ENCODE data around the gene CHST12. TPM values are rescaled to one million over a fixed set of nuclear protein-coding genes. Genes with fewer than 3 reads are reported as not detected.

Gene CHST12
- total and polyA plus RNA-seq, 7 donors = 6.6 to 12.0 (median 8.2) TPM

DNA sequence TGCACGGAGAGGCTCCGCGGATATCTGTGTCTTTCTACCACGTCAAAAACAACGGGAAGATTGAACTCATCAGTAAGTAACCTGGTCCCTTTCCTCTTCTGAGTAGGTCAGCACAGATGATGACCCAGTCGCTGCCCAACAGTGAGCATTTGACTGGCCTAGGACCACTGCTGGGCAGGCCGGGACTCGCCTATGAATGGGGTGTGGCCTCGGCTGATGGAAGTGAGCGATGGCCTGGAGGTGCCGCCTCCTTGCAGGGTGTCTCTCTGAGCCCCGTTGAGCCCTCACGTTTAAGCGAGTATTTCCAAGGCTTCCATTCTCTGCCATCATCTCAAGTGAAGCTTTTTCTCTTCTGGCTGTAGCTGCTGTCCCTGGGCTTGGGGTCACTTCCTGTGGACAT lies 30.7 kb upstream of the CHST12 start:
- intact Hi-C loops (cut with DNase I) = no loop called here
- 84 to 94% (median 92%) methylated on average over 14 of the region's 14 CpGs for WGBS, 3 donors
- DNase-seq = peak in 1 of 2 donors; percentile 32

DNA sequence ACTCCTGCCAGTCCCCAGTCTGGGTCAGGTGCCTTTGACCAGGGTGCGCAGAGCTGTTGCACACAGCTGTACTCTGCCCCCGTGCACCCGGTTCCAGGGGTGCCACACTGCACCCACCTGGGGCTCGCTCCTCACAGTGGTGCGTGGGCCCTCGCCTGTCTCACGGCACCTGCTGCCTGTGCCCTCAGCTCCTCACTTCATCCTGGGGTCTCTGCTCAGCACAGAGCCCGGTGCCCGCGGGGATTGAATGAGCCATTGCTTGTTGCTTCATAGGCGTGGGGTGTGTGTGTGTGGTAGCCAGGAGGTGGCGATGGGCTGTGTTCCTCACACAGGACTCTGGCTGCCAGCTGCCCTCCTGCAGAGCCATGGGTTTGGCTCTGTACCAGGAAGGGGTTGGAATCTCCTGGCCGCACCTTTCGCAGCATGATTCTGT lies 30.3 kb upstream of the CHST12 start:
- ATAC-seq = peak; percentile 70 to 82 (median 76)

More for the DNA sequence above, 30.7 kb upstream of the CHST12 start:
- Histone ChIP-seq H3K4me3 (no peak overlapping the region), H3K9me3 (no peaks in the 10 kb centered on the region), H3K27ac (no peak overlapping the region), H3K36me3 (ENCODE audit: insufficient read depth in 1 of 2, low read depth in 1 of 2) (peaks cover 17 to 95% of the 10 kb centered on the region in 2 donors), H3K4me1 (peaks cover 7% of the 10 kb centered on the region), H3K27me3 (ENCODE audit: insufficient read depth in 3 of 3, low read length in 2 of 3) (no peaks in the 10 kb centered on the region)
- no peak for ATAC-seq
- TF ChIP-seq, protein P1, sequence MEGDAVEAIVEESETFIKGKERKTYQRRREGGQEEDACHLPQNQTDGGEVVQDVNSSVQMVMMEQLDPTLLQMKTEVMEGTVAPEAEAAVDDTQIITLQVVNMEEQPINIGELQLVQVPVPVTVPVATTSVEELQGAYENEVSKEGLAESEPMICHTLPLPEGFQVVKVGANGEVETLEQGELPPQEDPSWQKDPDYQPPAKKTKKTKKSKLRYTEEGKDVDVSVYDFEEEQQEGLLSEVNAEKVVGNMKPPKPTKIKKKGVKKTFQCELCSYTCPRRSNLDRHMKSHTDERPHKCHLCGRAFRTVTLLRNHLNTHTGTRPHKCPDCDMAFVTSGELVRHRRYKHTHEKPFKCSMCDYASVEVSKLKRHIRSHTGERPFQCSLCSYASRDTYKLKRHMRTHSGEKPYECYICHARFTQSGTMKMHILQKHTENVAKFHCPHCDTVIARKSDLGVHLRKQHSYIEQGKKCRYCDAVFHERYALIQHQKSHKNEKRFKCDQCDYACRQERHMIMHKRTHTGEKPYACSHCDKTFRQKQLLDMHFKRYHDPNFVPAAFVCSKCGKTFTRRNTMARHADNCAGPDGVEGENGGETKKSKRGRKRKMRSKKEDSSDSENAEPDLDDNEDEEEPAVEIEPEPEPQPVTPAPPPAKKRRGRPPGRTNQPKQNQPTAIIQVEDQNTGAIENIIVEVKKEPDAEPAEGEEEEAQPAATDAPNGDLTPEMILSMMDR (IDR thresholded peaks at IDR 0.05) = no peak

DNA sequence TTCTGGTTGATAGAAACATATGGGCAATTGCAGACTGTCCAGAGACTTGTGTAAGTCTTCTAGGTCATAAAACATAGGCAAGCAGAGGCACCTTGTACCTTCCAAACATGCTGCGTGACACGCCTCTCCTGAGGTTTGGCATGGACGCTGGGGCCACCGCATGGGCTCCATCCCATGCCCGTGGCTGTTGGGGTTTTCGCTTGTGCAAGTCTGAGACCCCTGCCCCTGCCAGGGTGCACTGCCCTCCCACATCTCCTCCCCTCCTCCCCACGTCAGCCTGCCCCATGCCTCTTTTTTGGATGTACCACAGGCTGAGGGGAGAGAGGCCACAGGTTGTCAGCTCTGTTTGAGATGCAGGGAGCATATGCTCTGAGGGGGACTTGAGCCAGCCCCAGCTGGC lies 29.8 kb upstream of the CHST12 start:
- intact Hi-C loops (cut with DNase I) = no loop called here
- H3K27ac ChIP-seq = peak overlapping the region; percentile 2

More for the DNA sequence above, 30.3 kb upstream of the CHST12 start:
- TF ChIP-seq, protein P1 (IDR thresholded peaks at IDR 0.05) = no peak
- Histone ChIP-seq H3K9me3 (no peaks in the 10 kb centered on the region), H3K36me3 (ENCODE audit: insufficient read depth in 1 of 2, low read depth in 1 of 2) (peaks cover 17 to 90% of the 10 kb centered on the region in 2 donors), H3K27me3 (ENCODE audit: insufficient read depth in 3 of 3, low read length in 2 of 3) (no peaks in the 10 kb centered on the region), H3K27ac (peak overlapping the region; percentile 2), H3K4me1 (peaks cover 7% of the 10 kb centered on the region), H3K4me3 (no peak overlapping the region)
- 64 to 86% (median 67%) methylated on average over 14 of the region's 14 CpGs for WGBS, 3 donors
- intact Hi-C loops (cut with DNase I) = no loop called here
- no peak for DNase-seq

DNA sequence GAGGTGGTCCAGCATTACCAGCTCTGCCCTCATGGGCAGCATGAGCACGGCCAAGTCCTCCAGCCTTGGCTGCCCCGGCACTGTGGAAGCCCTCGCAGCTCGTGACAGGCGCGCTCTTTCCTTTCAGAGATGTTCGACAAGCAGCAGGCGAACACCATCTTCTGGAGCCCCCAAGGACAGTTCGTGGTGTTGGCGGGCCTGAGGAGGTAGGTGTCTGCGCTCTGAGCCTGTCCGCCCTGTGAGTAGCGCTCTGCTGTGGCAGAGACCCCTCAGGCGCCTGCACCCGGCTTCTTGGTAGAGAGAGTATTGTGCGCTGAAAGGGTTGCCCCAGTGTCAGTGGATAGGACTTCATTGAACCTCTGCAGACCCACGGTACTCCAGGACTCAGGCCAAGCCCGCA lies 29.0 kb upstream of the CHST12 start:
- no peak for ATAC-seq
- peaks cover 22 to 87% of the 10 kb centered on the region in 2 donors for H3K36me3 ChIP-seq (ENCODE audit: insufficient read depth in 1 of 2, low read depth in 1 of 2)
- TF ChIP-seq, protein P1 (IDR thresholded peaks at IDR 0.05) = no peak

More for the DNA sequence above, 29.8 kb upstream of the CHST12 start:
- Histone ChIP-seq H3K36me3 (ENCODE audit: insufficient read depth in 1 of 2, low read depth in 1 of 2) (peaks cover 15 to 87% of the 10 kb centered on the region in 2 donors), H3K9me3 (no peaks in the 10 kb centered on the region), H3K4me1 (peaks cover 7% of the 10 kb centered on the region), H3K4me3 (no peak overlapping the region), H3K27me3 (ENCODE audit: insufficient read depth in 3 of 3, low read length in 2 of 3) (no peaks in the 10 kb centered on the region)
- peak in 3 of 4 donors; percentile 31 to 45 (median 39) for ATAC-seq
- TF ChIP-seq, protein P1 (IDR thresholded peaks at IDR 0.05) = no peak
- WGBS, 3 donors = 61 to 93% (median 64%) methylated on average over 7 of the region's 7 CpGs
- DNase-seq = no peak

More for the DNA sequence above, 29.0 kb upstream of the CHST12 start:
- Histone ChIP-seq H3K9me3 (no peaks in the 10 kb centered on the region), H3K27me3 (ENCODE audit: insufficient read depth in 3 of 3, low read length in 2 of 3) (no peaks in the 10 kb centered on the region), H3K4me1 (peaks cover 7% of the 10 kb centered on the region), H3K27ac (peak overlapping the region; percentile 53), H3K4me3 (no peak overlapping the region)
- 92 to 94% (median 94%) methylated on average over 17 to 18 of the region's 18 CpGs for WGBS, 3 donors
- intact Hi-C loops (cut with DNase I) = no loop called here
- DNase-seq = no peak

Data from psoas muscle (tissue), 8 donors.